ENCODE measurements around the gene ATAD3C. TPM values are rescaled to one million over a fixed set of nuclear protein-coding genes. Genes with fewer than 3 reads are reported as not detected.
"Not testable (repeated sequence)": the region's sequence is repeated elsewhere in the genome, so short reads cannot be mapped to it uniquely, and the experiment has no call there.

Gene ATAD3C
- total RNA-seq, 1 donor, result under 0.01 TPM

- no peak for DNase-seq (ENCODE audit: low read depth)
- TF ChIP-seq CTCF (IDR thresholded peaks at IDR 0.05; ENCODE audit: insufficient read depth, low read length), result no peak
Measured at GRCh38 chr1:1415751-1416150, 33.7 kb upstream of the ATAD3C start.

GRCh38 chr1:1417396-1417795, 32.1 kb upstream of the ATAD3C start:
- H3K4me3 ChIP-seq (ENCODE audit: low read depth, low read length); DNase-seq (ENCODE audit: low read depth): not testable (repeated sequence)

More at GRCh38 chr1:1415751-1416150, 33.7 kb upstream of the ATAD3C start:
- H3K4me3 ChIP-seq (ENCODE audit: low read depth, low read length), result no peak overlapping the region

- H3K4me3 ChIP-seq (ENCODE audit: low read depth, low read length); DNase-seq (ENCODE audit: low read depth): not testable (repeated sequence)
Measured at GRCh38 chr1:1417825-1418463, 31.5 kb upstream of the ATAD3C start.

- no peak for TF ChIP-seq CTCF (IDR thresholded peaks at IDR 0.05; ENCODE audit: insufficient read depth, low read length)
- DNase-seq (ENCODE audit: low read depth), result no peak
- H3K4me3 ChIP-seq (ENCODE audit: low read depth, low read length), result no peak overlapping the region
Measured at GRCh38 chr1:1418464-1419362, 30.8 kb upstream of the ATAD3C start.

GRCh38 chr1:1419363-1419812, 30.1 kb upstream of the ATAD3C start:
- H3K4me3 ChIP-seq (ENCODE audit: low read depth, low read length), result no peak overlapping the region
- DNase-seq (ENCODE audit: low read depth), result no peak
- no peak for TF ChIP-seq CTCF (IDR thresholded peaks at IDR 0.05; ENCODE audit: insufficient read depth, low read length)

- no peak for DNase-seq (ENCODE audit: low read depth)
- TF ChIP-seq CTCF (IDR thresholded peaks at IDR 0.05; ENCODE audit: insufficient read depth, low read length), result no peak
- no peak overlapping the region for H3K4me3 ChIP-seq (ENCODE audit: low read depth, low read length)
Measured at GRCh38 chr1:1419813-1420653, 29.5 kb upstream of the ATAD3C start.

GRCh38 chr1:1420654-1421141, 28.8 kb upstream of the ATAD3C start:
- H3K4me3 ChIP-seq (ENCODE audit: low read depth, low read length), result no peak overlapping the region
- TF ChIP-seq CTCF (IDR thresholded peaks at IDR 0.05; ENCODE audit: insufficient read depth, low read length), result no peak
- DNase-seq (ENCODE audit: low read depth), result no peak

Measured in fibroblast of the aortic adventitia (primary cell).